GM19043 (cell line): Measurements from ENCODE around the gene ENPP1.
A peak's percentile ranks its signal among the peaks of the same experiment; 100 is the strongest.
"Not testable (repeated sequence)": the region's sequence is repeated elsewhere in the genome, so short reads cannot be mapped to it uniquely, and the experiment has no call there.

Experiments used
- ATAC-seq: cut with Tn5 transposase; IDR thresholded peaks from one replicate; pipeline ENCODE4 v1.9.1; 2021; ENCODE audit warnings: low read depth; ENCODE audit not compliant: unreplicated experiment

Gene ENPP1

GRCh38 chr6:131867744-131868143, 59.9 kb downstream of the ENPP1 start:
- no peak for ATAC-seq

GRCh38 chr6:131868836-131869235, 61.0 kb downstream of the ENPP1 start:
- no peak for ATAC-seq

GRCh38 chr6:131875647-131876046, 67.8 kb downstream of the ENPP1 start:
- ATAC-seq = no peak

GRCh38 chr6:131876545-131876944, 68.7 kb downstream of the ENPP1 start:
- no peak for ATAC-seq

- no peak for ATAC-seq
Measured at GRCh38 chr6:131877999-131878789, 70.4 kb downstream of the ENPP1 start.

GRCh38 chr6:131883016-131883415, 75.2 kb downstream of the ENPP1 start:
- no peak for ATAC-seq

GRCh38 chr6:131885237-131885636, 77.4 kb downstream of the ENPP1 start:
- ATAC-seq = no peak

- no peak for ATAC-seq
Measured at GRCh38 chr6:131886517-131886916, 78.7 kb downstream of the ENPP1 start.

GRCh38 chr6:131890091-131890490, 82.3 kb downstream of the ENPP1 start:
- no peak for ATAC-seq

- ATAC-seq = no peak
Measured at GRCh38 chr6:131893198-131893597, 85.4 kb downstream of the ENPP1 start.

- ATAC-seq = no peak
Measured at GRCh38 chr6:131894493-131895424, 86.9 kb downstream of the ENPP1 start.

- ATAC-seq = no peak
Measured at GRCh38 chr6:131897050-131897435, 89.2 kb downstream of the ENPP1 start.

GRCh38 chr6:131897621-131898020, 89.8 kb downstream of the ENPP1 start:
- no peak for ATAC-seq

- ATAC-seq = no peak
Measured at GRCh38 chr6:131898718-131899117, 90.9 kb downstream of the ENPP1 start.

GRCh38 chr6:131900231-131900630, 92.4 kb downstream of the ENPP1 start:
- no peak for ATAC-seq

- ATAC-seq = not testable (repeated sequence)
Measured at GRCh38 chr6:131901326-131901873, 93.6 kb downstream of the ENPP1 start.

GRCh38 chr6:131903734-131904133, 95.9 kb downstream of the ENPP1 start:
- ATAC-seq = not testable (repeated sequence)

GRCh38 chr6:131908787-131909186, 101.0 kb downstream of the ENPP1 start:
- ATAC-seq = not testable (repeated sequence)

GRCh38 chr6:131909408-131910218, 101.8 kb downstream of the ENPP1 start:
- ATAC-seq = peak; percentile 95

GRCh38 chr6:131910219-131910589, 102.4 kb downstream of the ENPP1 start:
- ATAC-seq = no peak
